PC-9 (cell line): ENCODE measurements around the gene PHYKPL. TPM values are rescaled to one million over a fixed set of nuclear protein-coding genes. Genes with fewer than 3 reads are reported as not detected.

Source experiments
- BruUV-seq: library from RNA; stranded (reverse); fragments of 400-500 nt; replicated peaks from 2 replicates; lab custom pipeline; 2021; lab: Mats Ljungman, UMichigan
- CTCF ChIA-PET: fragments of 300-600 bp; sonication (Branson Sonifier 250); formaldehyde crosslinking; loops from one replicate; lab custom pipeline; 2022; ENCODE audit warnings: antibody characterized with exemption; lab: Charles Lee
- POLR2A ChIA-PET: fragments of 300-600 bp; sonication (Branson Sonifier 250); formaldehyde crosslinking; loops from one replicate; lab custom pipeline; 2022; ENCODE audit warnings: antibody characterized with exemption; ENCODE audit not compliant: unreplicated experiment; lab: Charles Lee
- DNase-seq, 2 experiments: peaks; one replicate each; pipeline versions ENCODE4 v3.0.0 to v3.0.0-alpha.2; 2015 to 2022; ENCODE audit warnings: mixed read lengths in 1 of 2
- H2AFZ ChIP-seq: fragments of 200-600 bp; sonication (generic); 2 replicates; pipeline ENCODE4 v1.8.1; 2017; ENCODE audit warnings: antibody characterized with exemption
- H3F3A ChIP-seq: fragments of 200-600 bp; sonication (generic); 2 replicates; pipeline ENCODE4 v1.8.1; 2017; ENCODE audit warnings: antibody characterized with exemption, mild to moderate bottlenecking, low read depth; ENCODE audit not compliant: insufficient read depth
- H3K27ac ChIP-seq: fragments of 200-600 bp; sonication (generic); 2 replicates; pipeline ENCODE4 v1.6.1; 2016; ENCODE audit warnings: mixed run types
- H3K27me3 ChIP-seq: fragments of 200-600 bp; sonication (generic); 2 replicates; pipeline ENCODE4 v1.6.1; 2016; ENCODE audit warnings: low read depth, mixed run types; ENCODE audit not compliant: insufficient read depth
- H3K36me3 ChIP-seq: fragments of 200-600 bp; sonication (generic); 2 replicates; pipeline ENCODE4 v1.6.1; 2016; ENCODE audit warnings: low read depth, mixed run types
- H3K4me1 ChIP-seq: fragments of 200-600 bp; sonication (generic); replicated peaks from 2 replicates; pipeline ENCODE4 v1.6.1; 2016; ENCODE audit warnings: mixed run types; ENCODE audit not compliant: insufficient read depth
- H3K4me2 ChIP-seq: fragments of 200-600 bp; sonication (generic); 2 replicates; pipeline ENCODE4 v1.6.1; 2017; ENCODE audit warnings: mixed run types
- H3K4me3 ChIP-seq: fragments of 200-600 bp; sonication (generic); 2 replicates; pipeline ENCODE4 v1.6.1; 2016; ENCODE audit warnings: mixed run types
- H3K79me2 ChIP-seq: fragments of 200-600 bp; sonication (generic); 2 replicates; pipeline ENCODE4 v1.6.1; 2017; ENCODE audit warnings: low read depth, mixed run types
- H3K9me2 ChIP-seq: fragments of 200-600 bp; sonication (generic); 2 replicates; pipeline ENCODE4 v1.8.1; 2017; ENCODE audit warnings: mild to moderate bottlenecking; ENCODE audit not compliant: insufficient read depth
- H3K9me3 ChIP-seq: fragments of 200-600 bp; sonication (generic); 2 replicates; pipeline ENCODE4 v1.8.1; 2016; ENCODE audit warnings: low read depth; ENCODE audit not compliant: insufficient read depth
- H4K20me1 ChIP-seq: fragments of 200-600 bp; sonication (generic); 2 replicates; pipeline ENCODE4 v1.8.1; 2017; ENCODE audit not compliant: insufficient read depth
- EZH2 ChIP-seq: fragments of 200-600 bp; sonication (generic); IDR thresholded peaks from 2 replicates; pipeline ENCODE4 v1.8.0; 2017; ENCODE audit warnings: antibody characterized with exemption, low read depth
- intact Hi-C: fragments of 100-400 bp; cut with micrococcal nuclease; formaldehyde crosslinking; loops from one replicate; pipeline ENCODE4 v1.10.0; 2022; ENCODE audit not compliant: unreplicated experiment
- total RNA-seq: library from RNA; stranded (reverse); gene quantifications from 2 replicates; pipeline ENCODE4 v1.2.3, GENCODE V29; 2021
- TF ChIP-seq, protein P1 (sequence below): fragments of 200-600 bp; sonication (generic); conservative IDR thresholded peaks from 2 replicates; pipeline ENCODE4 v1.6.1; 2017; ENCODE audit warnings: mixed run types, antibody characterized with exemption, mild to moderate bottlenecking, moderate library complexity

The PHYKPL gene
- total RNA-seq, 1 experiment from 2014 or later: 73.7 TPM

DNA sequence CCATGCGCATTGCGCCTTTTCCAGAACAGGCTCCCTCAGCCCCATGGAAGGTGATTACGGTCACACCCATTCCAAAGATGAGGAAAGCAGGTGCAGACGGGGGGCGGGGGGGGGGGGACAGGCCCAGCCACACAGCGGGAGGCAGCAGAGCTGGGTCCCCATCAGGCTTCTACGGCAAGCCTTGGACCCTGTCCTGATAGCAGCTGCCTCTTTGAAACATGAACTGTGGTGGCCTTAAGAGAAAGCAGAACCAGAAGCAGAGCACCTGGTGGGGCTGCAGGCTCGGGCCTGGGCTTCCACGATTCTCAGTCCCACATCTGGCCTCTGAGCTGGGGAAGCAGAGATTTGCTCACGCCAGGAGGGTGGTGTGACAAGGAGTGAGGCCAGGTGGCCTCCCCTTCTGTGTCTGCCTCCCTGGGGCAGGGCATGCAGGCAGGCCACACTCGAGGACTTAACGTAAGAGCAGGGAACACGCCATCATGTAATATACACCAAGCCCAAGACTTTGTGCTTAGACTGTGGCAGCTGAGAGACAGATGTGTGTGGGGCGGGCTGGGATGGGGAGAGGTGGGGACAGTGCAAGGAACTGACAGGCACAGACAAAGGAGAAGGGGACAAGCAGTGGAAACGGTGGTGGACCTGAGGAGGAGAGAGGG lies 14.2 kb upstream of the PHYKPL start:
- TF ChIP-seq EZH2: no peak
- TF ChIP-seq, protein P1, sequence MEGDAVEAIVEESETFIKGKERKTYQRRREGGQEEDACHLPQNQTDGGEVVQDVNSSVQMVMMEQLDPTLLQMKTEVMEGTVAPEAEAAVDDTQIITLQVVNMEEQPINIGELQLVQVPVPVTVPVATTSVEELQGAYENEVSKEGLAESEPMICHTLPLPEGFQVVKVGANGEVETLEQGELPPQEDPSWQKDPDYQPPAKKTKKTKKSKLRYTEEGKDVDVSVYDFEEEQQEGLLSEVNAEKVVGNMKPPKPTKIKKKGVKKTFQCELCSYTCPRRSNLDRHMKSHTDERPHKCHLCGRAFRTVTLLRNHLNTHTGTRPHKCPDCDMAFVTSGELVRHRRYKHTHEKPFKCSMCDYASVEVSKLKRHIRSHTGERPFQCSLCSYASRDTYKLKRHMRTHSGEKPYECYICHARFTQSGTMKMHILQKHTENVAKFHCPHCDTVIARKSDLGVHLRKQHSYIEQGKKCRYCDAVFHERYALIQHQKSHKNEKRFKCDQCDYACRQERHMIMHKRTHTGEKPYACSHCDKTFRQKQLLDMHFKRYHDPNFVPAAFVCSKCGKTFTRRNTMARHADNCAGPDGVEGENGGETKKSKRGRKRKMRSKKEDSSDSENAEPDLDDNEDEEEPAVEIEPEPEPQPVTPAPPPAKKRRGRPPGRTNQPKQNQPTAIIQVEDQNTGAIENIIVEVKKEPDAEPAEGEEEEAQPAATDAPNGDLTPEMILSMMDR: no peak

GRCh38 chr5:178245389-178245788 lies 12.8 kb upstream of the PHYKPL start:
- intact Hi-C loops: no loop called here
- peaks cover 71% of the 10 kb centered on the region for H3K27me3 ChIP-seq
- H4K20me1 ChIP-seq: no peaks in the 10 kb centered on the region
- no peaks in the 10 kb centered on the region for H3F3A ChIP-seq
- H3K4me2 ChIP-seq: no peak overlapping the region
- H3K36me3 ChIP-seq: no peaks in the 10 kb centered on the region
- ChIA-PET CTCF (no interaction called here), POLR2A (no interaction called here)
- H2AFZ ChIP-seq: no peak overlapping the region
- no peaks in the 10 kb centered on the region for H3K4me1 ChIP-seq
- H3K9me3 ChIP-seq: no peaks in the 10 kb centered on the region
- H3K4me3 ChIP-seq: no peak overlapping the region
- H3K79me2 ChIP-seq: no peaks in the 10 kb centered on the region
- no peak for TF ChIP-seq EZH2
- TF ChIP-seq, protein P1: no peak
- no peak overlapping the region for H3K27ac ChIP-seq
- no TSS peak for BruUV-seq
- DNase-seq: peak in 1 of 2 experiments; percentile 5
- H3K9me2 ChIP-seq: no peaks in the 10 kb centered on the region

More for the DNA sequence above, 14.2 kb upstream of the PHYKPL start:
- no peak for DNase-seq
- H4K20me1 ChIP-seq: no peaks in the 10 kb centered on the region
- no peaks in the 10 kb centered on the region for H3K79me2 ChIP-seq
- no peak overlapping the region for H2AFZ ChIP-seq
- no peak overlapping the region for H3K4me2 ChIP-seq
- no peak overlapping the region for H3K4me3 ChIP-seq
- no peaks in the 10 kb centered on the region for H3F3A ChIP-seq
- H3K4me1 ChIP-seq: no peaks in the 10 kb centered on the region
- no peak overlapping the region for H3K27ac ChIP-seq
- no peaks in the 10 kb centered on the region for H3K9me2 ChIP-seq
- intact Hi-C loops: no loop called here
- ChIA-PET POLR2A (no interaction called here), CTCF (no interaction called here)
- no TSS peak for BruUV-seq
- H3K36me3 ChIP-seq: no peaks in the 10 kb centered on the region
- H3K27me3 ChIP-seq: peaks cover 74% of the 10 kb centered on the region
- no peaks in the 10 kb centered on the region for H3K9me3 ChIP-seq

GRCh38 chr5:178244576-178244975 lies 12.0 kb upstream of the PHYKPL start:
- Histone ChIP-seq H3K4me3 (no peak overlapping the region), H3K9me3 (no peaks in the 10 kb centered on the region), H3K9me2 (no peaks in the 10 kb centered on the region), H2AFZ (no peak overlapping the region), H3K4me1 (no peaks in the 10 kb centered on the region), H3K27me3 (peaks cover 63% of the 10 kb centered on the region), H3K36me3 (no peaks in the 10 kb centered on the region), H4K20me1 (no peaks in the 10 kb centered on the region), H3K27ac (no peak overlapping the region), H3F3A (no peaks in the 10 kb centered on the region), H3K4me2 (no peak overlapping the region), H3K79me2 (no peaks in the 10 kb centered on the region)
- CTCF ChIA-PET: interaction anchor here (0.5 kb wide), 1 partner anchor 152 kb away, joined by 4 read pairs; no protein-coding TSS in a partner anchor
- BruUV-seq: no TSS peak
- POLR2A ChIA-PET: no interaction called here
- TF ChIP-seq, protein P1: no peak
- no peak for TF ChIP-seq EZH2
- DNase-seq: peak in 1 of 2 experiments; percentile 33
- intact Hi-C loops: no loop called here
